HG02973 (cell line): ENCODE measurements around the gene SOCS6.
"Not testable (repeated sequence)": the region's sequence is repeated elsewhere in the genome, so short reads cannot be mapped to it uniquely, and the experiment has no call there.

Experiments
- ATAC-seq: cut with Tn5 transposase; IDR thresholded peaks from one replicate; pipeline ENCODE4 v1.9.1; 2021; ENCODE audit warnings: moderate library complexity; ENCODE audit not compliant: unreplicated experiment

The SOCS6 gene, protein sequence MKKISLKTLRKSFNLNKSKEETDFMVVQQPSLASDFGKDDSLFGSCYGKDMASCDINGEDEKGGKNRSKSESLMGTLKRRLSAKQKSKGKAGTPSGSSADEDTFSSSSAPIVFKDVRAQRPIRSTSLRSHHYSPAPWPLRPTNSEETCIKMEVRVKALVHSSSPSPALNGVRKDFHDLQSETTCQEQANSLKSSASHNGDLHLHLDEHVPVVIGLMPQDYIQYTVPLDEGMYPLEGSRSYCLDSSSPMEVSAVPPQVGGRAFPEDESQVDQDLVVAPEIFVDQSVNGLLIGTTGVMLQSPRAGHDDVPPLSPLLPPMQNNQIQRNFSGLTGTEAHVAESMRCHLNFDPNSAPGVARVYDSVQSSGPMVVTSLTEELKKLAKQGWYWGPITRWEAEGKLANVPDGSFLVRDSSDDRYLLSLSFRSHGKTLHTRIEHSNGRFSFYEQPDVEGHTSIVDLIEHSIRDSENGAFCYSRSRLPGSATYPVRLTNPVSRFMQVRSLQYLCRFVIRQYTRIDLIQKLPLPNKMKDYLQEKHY

DNA sequence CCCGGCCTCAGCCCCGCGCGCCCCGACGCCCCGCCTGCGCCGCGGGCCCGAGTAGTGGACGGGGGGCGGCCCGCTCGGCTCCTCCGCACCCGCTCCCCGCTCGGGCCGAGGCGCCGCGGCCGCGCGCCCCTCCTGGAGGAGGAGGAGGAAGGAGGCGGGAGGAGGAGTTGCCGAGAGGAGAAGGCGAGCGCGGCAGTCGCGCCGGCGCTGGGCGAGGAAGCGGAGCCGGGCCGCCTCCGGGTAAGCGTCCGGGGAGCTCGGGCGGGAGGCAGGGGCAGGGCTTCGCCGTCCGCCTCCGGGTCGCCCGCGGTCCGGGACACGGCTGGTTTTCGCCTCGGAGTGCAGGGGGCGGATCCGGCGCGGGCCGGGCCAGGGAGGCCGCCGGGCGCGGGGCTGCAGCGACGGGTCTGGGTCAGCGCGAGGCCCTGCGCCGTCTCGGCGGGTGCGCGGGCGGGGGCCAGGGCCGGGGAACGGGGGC, at the start of gene SOCS6:
Gene SOCS6, plus strand, starts transcription at position 195 of the 478 bp plus-strand sequence. CDS start 35,624 bp downstream, outside the sequence.
- ATAC-seq: peak; percentile 67

DNA sequence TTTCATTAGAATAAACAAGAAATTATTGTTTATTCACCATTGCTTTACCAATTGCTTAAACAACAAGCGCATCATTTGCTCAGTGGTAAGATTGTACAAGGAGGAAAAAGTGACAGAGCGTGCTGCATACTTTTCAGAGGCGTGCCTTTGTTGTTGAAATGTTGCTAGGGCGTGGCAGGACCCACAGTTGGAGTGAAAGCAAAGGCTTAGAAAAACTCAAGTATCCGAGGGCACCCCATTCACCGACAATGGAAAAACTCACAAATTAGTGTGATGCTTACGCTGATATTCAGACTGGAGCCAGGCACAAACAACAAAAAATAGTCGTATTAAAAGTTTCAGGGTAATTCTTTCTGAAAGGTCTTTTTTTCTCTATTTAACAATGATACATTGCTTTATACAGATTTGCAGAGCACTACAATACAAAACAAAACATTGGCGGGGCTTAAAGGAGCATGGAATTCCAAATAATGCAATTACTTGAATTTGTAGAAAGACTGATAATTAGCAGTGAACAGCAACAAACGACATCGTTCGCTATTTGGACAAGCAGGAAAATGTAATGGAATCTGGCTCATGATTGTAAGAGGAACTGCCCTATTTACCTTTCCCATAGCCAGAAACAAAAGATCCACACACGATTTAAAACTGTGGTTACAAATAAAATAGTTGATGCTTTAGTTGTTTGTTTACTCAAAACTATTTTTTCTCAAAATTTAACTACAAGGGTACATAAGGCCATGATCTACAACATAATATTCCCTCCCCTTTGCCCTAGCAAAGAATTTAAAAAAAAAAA, 45.5 kb upstream of the SOCS6 start:
- ATAC-seq: no peak

DNA sequence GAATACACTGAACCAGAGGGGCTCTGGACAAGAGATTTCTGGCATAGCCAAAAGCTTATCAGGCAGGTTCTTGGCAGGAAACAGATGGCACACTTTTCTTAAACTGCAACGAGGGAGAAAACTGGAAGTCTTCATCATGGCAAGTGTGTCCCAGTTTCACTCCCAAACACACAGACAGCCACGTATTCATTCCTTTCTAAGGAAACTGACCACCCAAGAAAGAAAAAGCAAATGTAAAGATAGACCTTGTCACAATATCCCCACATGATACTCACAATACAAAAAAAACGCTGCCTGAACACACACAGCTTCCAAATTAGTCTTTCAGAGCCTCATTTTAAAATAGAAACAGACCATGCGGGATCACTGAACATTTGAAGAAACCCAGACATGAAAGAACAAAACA, 42.8 kb upstream of the SOCS6 start:
- ATAC-seq: no peak

DNA sequence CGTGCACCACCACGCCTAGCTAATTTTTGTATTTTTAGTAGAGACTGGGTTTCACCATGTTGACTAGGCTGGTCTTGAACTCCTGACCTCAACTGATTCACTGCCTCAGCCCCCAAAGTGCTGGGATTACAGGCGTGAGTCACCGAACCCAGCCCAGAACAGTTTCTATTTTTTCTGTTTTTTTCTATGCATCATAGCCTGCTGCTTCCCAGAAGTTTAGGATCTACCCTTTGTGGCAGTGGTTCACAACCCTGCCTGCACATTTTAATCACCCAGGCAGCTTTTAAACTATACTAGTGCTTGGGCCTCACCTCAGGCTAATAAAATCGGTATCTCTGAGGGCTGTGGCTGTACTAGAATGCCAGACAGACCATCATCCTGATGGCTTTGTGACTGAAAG, 39.7 kb upstream of the SOCS6 start:
- ATAC-seq: no peak

DNA sequence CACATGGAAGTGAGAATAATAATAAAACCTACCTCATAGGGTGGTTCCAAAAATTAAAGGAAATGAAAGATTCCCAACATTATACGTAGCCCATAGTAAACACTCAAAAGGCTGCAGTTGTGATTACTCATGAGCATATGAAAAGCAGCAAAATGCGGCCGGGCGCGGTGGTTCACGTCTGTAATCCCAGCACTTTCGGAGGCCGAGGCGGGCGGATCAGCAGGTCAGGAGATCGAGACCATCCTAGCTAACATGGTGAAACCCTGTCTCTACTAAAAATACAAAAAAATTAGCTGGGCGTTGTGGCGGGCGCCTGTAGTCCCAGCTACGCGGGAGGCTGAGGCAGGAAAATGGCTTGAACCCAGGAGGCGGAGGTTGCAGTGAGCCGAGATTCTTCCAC, 39.0 kb upstream of the SOCS6 start:
- ATAC-seq: not testable (repeated sequence)

DNA sequence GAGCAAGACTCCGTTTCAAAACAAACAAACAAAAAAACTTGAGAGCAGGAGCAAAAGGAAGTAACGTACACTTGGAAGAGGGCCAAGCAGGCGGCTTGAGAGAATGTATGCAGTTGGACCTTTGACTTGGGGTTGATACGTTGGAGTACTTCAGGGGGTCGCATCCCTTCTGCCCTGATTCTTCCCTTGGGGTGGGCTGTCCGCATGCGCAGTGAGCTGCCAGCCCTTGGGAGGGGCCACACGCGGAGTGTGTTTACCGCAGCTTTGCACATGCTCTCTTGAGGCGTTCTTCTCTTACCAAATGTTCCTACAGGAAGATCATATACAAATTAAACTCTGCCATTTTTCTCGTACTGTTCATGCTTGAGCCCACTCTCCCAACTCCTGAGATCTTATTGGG, 38.1 kb upstream of the SOCS6 start:
- no peak for ATAC-seq

DNA sequence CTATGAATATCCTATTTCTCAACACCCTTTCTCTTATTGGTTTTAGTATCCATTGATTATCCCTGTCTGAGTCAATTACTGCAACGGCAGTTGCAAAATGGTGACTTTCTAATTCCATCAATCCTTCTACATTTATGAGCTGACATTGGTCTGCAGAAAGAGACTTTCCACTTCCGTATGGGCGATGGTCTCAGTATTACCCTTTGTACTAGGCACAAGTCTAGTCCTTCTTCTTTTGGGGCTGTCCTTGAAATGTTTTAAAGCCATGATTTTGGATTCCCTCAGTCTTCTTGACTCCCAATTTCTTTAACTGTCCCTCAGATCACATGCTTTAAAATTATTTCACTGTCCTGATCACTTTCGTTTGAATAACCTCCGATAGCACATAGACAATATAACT, 32.7 kb upstream of the SOCS6 start:
- ATAC-seq: no peak

DNA sequence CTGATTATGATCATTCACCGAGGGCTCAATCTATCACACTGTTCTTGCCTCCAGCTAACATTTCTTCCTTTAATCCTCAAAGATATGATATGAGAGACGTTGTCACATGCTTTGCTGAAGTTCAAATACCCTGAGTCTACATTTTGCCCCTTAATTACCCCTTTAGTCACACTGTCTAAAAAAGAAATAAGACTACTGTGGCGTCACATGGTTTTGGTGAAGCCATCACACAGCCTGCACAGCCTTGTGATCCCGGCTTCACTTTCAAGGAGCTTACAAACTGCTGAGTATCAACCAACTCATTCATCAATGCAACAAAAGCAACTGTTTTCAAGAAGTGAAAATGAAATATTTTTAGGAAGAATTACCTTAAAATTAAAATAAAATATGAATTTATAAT, 31.9 kb upstream of the SOCS6 start:
- no peak for ATAC-seq

DNA sequence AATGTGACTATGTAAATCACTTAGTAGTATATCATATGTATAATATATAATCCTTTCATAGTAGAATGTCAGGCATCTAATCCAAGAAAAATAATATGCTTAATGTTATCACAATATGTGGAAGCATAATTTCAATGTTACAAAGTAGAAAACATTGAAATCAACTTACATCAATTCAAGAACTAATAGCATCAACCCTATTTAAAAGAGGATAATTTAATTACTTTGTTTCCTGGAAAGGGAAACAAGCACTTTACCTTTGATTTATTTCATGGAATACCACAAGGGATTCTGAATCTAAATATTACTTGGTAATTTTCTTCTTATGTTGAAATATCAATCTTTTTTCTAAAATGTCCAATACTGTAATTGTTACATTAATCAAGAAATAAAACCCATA, 30.6 kb upstream of the SOCS6 start:
- no peak for ATAC-seq

DNA sequence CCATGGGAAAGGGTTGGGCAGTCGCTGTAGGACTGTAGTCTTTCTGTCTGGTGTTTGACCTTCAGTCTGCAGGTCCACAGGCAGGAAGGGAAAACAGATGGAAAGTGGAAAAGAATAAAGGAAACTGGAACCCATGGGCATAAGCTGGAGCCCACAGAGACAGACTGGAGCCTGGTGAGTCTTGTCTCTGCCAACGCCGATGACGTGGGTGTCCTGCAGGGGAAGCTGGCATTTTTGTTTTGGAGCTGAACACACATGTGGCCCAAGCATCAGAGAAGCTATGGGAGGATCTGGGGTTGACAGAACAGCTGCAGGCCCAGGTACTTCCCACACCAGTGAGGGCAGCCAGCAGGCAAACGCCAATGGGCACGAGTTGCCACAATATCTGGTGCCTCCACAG, 28.2 kb upstream of the SOCS6 start:
- ATAC-seq: no peak

DNA sequence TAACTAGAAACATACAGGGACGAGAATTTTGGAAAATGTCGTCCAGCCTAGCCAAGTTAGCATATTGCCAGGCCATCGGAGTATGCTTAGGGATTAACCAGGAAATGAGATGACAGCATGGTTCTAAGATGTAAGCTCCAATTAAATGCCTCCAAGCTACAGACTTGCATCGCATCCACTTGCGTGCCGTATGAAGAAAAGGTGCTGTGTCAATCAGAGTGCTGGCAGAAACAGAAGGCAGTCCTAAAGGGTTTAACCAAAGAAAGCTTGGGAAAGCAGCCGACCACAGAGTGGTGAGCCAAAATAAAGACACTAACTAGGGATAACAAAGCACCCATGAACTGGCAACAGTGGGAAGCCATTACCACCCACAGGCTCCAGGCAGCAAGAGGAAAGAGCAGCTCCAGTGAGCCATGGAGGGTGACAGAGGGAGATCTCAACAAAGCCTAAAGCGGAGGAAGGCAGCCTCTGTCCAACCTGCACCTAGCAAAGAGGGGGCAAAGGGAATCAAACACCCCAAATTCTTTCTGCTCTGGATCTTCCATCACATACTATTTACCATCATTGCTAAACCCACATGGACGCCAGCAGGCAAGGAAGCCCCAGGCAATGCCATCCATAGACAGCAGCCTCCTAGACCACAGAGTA, 27.6 kb upstream of the SOCS6 start:
- ATAC-seq: no peak

DNA sequence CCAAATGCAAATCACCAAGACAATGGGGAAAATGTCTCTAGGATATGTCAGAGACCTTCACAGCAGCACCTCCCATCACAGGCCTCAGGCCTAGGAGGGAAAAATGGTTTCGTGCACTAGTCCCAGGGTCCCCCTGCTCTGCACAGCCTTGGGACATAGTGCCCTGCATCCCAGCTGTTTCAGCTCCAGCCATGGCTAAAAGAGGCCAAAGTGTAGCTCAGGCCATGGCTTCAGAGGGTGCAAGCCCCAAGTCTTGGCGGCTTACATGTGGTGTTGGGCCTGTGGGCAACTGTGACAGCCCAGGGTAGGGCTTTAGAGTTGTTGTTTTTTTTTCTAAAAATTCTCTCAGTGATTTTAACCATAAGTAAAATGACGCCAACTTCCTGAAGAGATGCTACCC, 25.5 kb upstream of the SOCS6 start:
- ATAC-seq: no peak

DNA sequence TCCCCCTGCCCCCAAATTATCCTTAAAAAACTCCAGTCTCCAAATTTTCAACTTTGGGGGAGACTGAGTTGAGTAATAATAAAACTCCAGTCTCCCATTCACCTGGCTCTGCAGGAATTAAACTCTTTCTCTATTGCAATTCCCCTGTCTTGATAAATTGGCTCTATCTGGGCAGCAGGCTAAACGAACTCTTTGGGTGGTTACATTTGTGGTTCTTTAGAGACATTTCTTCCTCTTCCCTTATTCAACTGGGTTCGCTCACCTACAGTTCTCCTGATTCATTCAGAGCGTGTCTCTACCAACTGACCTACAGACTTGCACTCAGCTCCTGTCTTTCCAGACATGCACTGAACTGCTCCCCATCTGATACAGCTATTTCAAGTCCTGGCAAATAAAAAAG, 17.1 kb upstream of the SOCS6 start:
- no peak for ATAC-seq

DNA sequence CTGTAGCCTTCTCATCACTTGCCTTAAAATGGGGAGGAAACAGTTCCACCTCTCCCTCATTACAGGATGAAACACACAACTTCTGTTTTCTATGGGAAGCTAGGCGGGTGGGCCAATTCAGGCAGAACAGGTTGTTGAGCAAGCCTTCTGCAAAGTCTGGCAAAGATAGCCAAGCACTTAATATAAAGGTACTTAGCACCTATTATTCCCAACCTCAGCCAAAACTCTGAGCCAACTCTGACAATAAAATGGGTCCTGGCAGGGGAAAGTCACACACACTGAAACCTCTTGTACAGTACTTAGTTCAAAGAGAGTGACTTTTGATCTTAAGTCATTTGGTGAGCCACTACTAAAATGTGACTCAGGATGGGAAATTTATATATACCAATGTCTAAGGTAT, 15.8 kb upstream of the SOCS6 start:
- no peak for ATAC-seq

DNA sequence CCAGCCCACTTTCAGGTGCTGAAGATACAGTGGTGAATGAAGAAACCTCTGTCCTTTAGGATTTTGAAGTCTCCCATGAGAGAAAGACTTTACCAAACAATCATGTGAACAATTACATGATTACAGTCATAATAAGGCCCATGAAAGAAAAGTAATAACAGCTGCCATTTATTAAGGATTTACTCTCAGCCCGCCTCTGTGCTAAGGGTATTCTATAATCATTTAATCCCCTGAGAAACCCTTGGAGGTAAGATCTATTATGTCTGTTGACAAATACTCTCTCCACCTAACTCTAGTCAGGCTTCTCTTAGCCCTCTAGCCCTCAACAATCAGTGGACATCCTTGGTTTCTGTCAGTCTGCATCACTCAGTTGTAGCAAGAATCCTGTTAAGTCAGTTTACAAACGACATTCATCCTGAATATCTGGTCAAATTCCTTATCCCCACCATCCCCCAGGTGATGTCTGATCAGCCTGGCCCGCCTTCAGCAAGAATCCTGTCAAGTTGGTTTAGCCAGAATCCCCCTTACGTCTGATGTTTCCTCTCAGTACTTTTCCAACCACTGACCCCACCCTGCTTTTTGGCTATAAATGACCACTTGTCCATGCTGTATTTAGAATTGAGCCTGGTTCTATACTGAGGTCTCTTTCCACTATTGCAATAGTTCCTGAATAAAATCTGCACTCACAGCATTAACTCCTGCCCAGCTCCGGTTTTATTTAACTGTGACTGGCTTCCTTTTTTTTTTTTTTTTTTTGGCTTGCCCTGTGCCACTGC, 12.2 kb upstream of the SOCS6 start:
- ATAC-seq: no peak

DNA sequence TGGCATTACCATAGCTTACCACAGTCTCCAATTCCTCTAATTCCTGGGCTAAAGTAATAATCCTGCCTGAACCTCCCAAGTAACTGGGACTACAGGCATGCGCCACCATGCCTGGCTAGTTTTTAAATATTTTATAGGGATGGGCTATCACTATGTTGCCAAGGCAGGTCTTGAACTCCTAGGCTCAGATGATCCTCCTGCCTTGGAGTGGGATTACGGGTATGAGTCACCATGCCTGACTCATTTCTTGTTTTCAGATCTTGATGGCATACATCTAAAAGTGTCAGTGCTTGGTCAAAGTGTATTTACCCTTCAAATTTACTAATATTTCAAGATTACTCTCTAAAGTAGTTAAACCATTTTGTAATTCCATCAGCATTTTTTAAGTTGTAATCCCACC, 9.4 kb upstream of the SOCS6 start:
- no peak for ATAC-seq

DNA sequence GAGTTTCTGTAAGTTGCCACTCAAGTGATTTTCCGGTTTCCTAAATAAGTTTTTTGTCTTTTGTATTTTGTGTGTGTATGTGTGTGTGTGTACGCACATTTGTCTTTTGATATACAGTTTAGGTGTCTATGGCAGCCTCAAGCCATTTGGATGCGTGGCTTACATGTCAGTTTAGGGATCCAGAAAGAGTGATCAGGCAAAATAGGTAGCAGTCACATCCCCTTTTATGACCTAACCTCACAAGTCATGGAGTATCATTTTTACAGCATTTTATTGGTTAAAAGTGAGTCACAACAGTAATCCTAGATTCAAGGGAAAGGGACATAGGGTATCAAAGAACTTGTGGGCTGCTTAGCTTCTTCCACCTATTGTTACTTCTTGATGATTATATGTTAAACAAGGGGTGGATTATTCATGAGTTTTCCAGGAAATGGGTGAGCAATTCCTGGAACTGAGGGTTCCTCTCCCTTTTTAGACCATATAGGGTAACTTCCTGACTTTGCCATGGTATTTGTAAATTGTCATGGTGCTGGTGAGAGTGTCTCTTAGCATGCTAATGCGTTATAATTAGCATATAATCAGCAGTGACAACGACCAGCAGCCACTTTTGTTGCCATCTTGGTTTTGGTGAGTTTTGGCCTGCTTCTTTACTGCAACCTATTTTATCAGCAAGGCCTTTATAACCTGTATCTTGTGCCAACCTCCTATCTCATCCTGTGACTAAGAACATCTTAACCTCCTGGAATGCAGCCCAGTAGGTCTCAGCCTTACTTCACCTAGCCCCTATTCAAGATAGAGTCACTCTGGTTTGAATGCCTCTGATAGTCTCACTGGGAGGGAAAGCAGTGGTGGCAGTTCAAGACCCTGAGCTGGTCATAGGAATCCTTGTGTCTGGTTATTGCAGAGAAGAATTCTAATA, 8.6 kb upstream of the SOCS6 start:
- ATAC-seq: no peak

DNA sequence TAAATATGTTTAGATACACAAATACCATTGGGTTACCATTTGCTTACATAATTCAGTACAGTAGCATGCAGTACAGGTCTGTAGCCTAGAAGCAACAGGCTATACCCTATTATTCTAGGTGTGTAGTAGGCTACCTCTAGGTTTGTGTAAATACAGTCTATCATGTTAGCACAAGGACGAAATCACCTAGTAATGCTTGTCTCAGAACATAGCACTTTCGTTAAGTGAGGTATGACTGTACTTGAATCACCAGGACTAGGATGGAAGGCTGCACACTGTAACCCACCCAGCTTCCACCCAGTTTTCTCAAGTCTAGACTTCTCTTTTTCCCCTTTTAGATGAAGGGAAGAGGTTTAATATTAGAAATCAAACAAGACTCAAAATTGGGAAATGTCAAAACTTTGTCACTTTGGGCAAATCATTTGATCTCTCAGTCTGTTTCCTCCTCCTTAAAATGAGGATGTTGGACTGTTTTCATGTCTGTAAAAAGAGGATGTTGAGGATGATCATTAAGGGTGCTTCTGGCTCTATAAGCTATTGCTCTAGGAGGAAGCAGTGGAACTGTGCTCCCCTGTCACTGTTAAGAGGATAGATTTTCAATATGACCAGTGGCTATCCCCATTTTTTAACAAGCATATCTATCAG, 3.7 kb upstream of the SOCS6 start:
- no peak for ATAC-seq

DNA sequence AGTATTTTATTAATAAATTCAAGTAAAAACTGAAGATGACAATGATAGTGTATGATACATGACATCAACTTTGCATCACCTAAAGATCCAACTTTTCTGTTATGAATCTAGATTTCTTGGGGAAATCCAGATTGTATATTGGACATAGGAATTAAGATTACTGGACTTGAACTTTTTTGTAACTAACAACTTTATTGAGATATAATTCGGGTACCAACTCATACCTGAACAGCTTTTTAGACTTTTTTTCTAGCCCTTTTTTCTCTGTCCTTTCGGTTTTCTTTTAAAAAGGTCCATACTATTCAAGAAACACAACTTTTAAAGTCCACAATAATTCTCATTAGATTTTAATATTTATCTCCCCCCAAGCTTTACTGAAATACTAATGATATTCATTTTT, 1.1 kb upstream of the SOCS6 start:
- ATAC-seq: no peak
